Epithelial cell of esophagus (primary cell): ENCODE results near the gene C12orf43.
A peak's percentile ranks its signal among the peaks of the same experiment; 100 is the strongest.

Experiments
- DNase-seq: peaks from one replicate; pipeline ENCODE4 v3.0.0; 2010; ENCODE audit warnings: low read depth
- H3K4me3 ChIP-seq: 2 replicates; pipeline ENCODE4 v1.5.1; 2011; ENCODE audit warnings: mild to moderate bottlenecking, low read length, control low read depth
- TF ChIP-seq, protein P1 (sequence below): IDR thresholded peaks from 2 replicates; pipeline ENCODE4 v1.5.1; 2011; ENCODE audit warnings: low read depth, mild to moderate bottlenecking, low read length, control low read depth, inconsistent platforms; ENCODE audit not compliant: insufficient read depth; ENCODE audit errors: missing control alignments

The C12orf43 gene

DNA sequence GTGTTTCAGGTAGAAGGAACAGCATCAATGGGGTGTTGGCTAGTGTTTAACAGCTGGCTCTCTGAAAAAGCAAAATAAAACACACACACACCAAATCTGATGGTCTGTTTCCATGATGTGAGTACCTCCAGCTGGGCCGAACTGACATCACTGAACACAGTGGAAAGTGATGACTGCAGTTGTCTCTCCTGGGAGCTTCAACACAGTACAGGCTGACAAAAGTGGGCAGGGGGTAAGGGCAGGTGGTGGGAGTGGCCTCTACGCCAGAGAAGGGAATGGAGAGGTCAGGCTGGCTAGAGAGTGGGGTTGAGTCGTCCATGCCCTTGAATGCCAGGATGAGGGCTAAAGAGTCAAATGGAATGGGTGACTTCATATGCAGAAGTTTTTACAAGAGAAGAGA lies 46.0 kb downstream of the C12orf43 start:
- DNase-seq = no peak
- no peak overlapping the region for H3K4me3 ChIP-seq
- TF ChIP-seq, protein P1, sequence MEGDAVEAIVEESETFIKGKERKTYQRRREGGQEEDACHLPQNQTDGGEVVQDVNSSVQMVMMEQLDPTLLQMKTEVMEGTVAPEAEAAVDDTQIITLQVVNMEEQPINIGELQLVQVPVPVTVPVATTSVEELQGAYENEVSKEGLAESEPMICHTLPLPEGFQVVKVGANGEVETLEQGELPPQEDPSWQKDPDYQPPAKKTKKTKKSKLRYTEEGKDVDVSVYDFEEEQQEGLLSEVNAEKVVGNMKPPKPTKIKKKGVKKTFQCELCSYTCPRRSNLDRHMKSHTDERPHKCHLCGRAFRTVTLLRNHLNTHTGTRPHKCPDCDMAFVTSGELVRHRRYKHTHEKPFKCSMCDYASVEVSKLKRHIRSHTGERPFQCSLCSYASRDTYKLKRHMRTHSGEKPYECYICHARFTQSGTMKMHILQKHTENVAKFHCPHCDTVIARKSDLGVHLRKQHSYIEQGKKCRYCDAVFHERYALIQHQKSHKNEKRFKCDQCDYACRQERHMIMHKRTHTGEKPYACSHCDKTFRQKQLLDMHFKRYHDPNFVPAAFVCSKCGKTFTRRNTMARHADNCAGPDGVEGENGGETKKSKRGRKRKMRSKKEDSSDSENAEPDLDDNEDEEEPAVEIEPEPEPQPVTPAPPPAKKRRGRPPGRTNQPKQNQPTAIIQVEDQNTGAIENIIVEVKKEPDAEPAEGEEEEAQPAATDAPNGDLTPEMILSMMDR = no peak

DNA sequence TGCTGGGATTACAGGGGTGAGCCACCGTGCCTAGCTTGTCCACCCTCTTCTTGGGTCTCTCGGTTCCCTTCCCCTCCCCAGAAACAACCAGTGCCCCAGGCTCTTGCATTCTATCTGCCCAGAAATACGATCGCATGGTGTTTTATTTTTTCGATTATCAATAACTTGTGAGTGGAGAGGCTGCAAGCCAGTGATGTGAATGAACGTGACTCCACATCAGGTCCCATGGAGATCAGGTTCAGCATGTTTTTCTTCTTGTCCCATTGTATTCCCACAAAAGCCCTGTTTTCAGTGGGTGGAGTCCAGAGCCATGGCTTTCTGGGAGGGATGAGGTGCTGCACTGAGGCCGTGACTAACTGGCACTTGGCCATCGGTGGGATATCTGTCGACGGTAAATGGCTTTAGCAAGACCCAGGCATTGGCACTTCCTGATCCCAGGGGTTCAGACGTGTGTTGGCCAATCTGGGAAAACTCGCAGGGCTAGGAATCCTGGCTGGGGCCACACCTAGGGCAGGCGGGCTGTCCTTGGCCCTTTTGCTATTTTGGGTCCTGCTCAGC lies 50.7 kb downstream of the C12orf43 start:
- no peak overlapping the region for H3K4me3 ChIP-seq
- TF ChIP-seq, protein P1 = no peak
- peak; percentile 77 for DNase-seq

DNA sequence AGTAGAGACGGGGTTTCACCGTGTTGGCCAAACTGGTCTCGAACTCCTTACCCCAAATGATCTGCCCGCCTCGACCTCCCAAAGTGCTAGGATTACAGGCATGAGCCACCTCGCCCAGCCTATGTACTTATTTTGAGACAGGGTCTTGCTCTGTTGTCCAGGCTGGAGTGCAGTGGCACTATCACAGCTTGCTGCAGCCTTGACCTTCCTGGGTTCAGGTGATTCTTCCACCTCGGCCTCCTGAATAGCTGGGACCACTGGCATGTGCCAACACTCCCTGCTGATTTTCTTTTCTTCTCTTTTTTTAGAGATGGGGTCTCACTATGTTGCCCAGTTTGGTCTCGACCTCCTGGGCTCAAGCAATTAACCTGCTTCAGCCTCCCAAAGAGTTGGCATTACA lies 52.0 kb downstream of the C12orf43 start:
- TF ChIP-seq, protein P1 = no peak
- DNase-seq = no peak
- no peak overlapping the region for H3K4me3 ChIP-seq

DNA sequence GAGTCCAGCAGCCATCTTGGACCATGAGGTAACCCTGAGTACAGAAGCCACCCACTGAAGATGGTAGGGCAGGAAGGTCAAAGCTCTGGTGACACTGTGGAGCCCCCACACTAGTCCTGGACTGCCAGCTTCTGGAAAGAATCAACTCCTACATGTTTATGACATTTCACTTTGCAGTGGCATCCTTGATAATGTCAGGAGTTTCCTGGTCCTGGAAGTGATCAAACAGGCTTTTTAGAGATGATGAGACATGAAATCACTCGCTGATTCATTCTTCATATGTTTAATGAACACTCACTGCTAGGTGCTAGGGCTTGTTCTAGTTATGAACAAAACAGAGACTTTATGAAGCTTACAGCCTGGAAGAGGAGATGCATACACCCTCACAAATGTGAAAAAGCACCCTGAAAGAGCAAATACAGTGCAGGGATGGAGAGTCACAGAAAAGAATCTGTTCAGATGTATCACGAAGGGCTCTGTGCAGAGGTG lies 53.7 kb downstream of the C12orf43 start:
- DNase-seq = peak; percentile 95
- TF ChIP-seq, protein P1 = no peak
- no peak overlapping the region for H3K4me3 ChIP-seq

DNA sequence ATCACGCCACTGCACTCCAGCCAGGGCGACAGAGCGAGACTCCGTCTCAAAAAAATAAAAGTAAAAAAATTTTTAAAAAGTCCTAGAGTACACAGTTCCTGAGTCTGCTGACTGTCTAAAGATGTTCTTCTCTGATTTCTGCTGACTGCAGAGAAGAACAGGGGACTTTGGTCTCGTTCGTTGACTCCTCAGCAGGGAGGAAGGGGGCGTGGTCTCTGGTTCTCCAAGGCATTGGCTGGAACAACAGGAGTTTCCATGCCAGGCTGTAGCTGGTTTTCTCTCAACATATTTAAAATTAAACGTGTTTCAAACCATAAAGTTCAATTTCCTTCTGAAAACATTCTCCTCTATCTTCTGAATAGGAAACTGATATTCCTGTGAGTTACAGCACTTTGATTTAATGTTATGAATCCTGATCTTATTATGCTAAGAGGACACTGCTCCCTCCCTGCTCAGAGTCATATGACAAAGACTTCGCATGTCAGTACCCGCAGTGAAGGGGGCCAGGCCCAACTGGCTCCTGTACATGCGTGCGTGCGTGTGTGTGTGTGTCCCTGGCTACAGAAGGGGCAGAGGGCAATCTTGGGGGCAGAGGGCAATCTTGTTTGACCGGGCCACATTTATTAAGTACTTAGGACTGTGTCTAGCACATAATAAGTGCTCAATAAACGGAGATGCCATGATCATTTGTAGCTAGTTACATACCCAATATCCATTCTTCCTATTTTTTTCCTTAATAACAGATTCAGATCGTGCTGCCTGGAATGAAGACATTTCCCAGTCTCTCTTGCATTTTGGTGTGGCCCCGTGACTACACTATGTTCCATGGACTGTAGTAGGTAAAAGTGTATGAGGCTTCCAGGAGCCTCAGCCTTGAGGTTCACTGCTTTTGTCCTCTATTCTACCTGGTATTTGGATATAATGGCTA lies 54.4 kb downstream of the C12orf43 start:
- no peak overlapping the region for H3K4me3 ChIP-seq
- DNase-seq = peak; percentile 56
- TF ChIP-seq, protein P1 = no peak

DNA sequence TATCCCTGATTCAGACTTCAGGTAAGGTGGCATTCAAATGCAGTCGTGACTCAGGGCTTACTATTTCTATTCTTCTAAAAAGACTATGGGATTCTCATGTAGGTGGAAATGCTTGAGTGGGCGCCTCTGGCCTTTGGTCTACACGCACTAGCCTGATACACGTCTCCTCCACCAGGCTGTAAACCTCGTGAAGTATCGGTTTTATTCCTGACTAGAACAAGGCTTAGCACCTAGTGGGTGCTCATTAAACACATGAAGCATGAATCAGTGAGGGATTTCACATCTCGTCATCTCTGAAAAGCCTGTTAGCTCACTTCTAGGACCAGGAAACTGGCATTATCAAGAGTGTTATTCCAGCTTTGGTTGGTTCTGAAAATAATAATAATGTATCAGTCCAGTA lies 55.6 kb downstream of the C12orf43 start:
- DNase-seq = peak; percentile 61

More for the DNA sequence above, 55.6 kb downstream of the C12orf43 start:
- TF ChIP-seq, protein P1 = no peak
- H3K4me3 ChIP-seq = no peak overlapping the region
